GM18526 (cell line): ENCODE measurements around the gene PLEKHG3.

Source experiments
- POLR2A ChIP-seq: IDR thresholded peaks from 3 replicates; pipeline ENCODE4 v1.6.1; 2011; ENCODE audit not compliant: insufficient read length; ENCODE audit errors: extremely low read depth

PLEKHG3 gene

GRCh38 chr14:64786296-64787149 is 82.3 kb downstream of the PLEKHG3 start:
- TF ChIP-seq POLR2A: no peak

DNA sequence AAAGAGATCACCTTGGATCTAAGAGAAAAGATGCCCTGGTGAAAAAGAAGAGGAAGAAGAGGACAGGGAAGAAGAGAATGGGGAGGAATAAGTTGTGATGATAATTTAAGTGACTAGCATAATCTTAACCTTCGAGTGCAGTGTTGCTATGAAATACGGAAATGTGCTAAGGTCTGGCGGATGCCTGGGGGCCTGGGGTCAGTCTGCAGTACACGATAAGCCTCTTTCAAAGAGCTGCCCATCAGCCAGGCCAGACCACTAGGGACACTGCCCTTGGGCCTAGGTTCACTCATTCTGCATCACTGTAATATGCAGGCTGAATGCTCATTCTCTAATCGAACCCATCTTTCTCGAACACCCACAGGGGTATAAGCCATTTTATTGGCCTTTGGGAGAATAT is 83.4 kb downstream of the PLEKHG3 start:
- no peak for TF ChIP-seq POLR2A

- TF ChIP-seq POLR2A: no peak
Observed at GRCh38 chr14:64788706-64789105, 84.5 kb downstream of the PLEKHG3 start.

DNA sequence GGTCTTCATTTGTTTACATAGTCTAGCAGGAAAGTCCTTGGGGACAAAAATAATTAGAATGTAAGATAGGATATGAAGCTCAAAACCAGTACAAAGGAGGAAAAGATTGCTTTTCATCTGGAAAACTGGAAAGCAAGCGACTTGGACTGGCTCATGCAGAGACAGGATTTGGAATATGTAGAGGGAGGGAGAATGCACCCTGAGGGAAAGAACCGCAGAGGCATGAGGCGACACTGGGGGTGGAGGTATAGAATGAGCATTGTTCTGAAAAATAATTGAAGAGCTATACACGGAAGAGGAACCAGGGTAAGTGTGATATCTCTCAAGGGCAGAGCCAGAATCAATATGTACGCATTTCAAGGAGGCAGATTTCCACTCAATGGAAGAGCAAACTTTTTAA is 85.5 kb downstream of the PLEKHG3 start:
- no peak for TF ChIP-seq POLR2A

DNA sequence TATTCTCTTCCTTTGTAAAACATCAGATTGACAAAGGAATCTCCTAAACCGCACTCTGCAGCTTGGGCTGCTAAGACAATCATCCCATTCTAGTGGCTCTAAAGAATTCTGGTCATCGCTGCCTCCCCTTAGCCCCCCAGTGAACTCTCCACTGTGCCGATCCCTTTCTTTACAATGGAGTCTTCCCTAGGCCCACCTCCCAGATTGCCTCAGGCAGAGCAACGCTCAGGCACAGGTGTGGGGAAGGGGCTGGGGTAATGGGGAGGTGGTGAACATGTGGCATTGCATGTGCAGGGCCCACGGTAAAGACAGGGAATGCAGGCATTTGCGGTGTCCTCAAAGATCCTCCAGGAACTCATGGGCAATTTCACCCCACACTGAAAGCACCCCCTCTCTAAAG is 86.3 kb downstream of the PLEKHG3 start:
- TF ChIP-seq POLR2A: no peak

GRCh38 chr14:64792231-64792630 is 88.0 kb downstream of the PLEKHG3 start:
- TF ChIP-seq POLR2A: no peak

GRCh38 chr14:64792871-64793560 is 88.8 kb downstream of the PLEKHG3 start:
- TF ChIP-seq POLR2A: no peak

GRCh38 chr14:64795211-64795610 is 91.0 kb downstream of the PLEKHG3 start:
- TF ChIP-seq POLR2A: no peak

DNA sequence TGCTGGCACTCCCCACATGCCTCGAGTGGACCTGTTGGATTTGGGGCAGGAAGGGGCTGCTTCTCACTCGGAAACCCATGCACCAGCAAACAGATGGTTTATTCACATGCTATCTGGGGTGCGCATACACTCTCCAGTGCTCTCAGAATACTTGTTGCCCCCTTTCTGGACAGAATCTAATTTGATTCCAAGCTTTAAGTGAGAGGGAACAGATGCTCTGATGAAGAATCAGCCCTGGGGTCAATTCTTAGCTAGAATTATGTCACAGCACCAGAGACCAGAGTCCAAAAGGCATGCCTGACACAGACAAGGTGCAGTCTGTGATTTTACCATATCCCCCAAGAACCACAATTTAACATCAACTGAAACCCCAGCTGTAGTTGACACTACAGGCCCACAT is 91.7 kb downstream of the PLEKHG3 start:
- no peak for TF ChIP-seq POLR2A

GRCh38 chr14:64796369-64796768 is 92.1 kb downstream of the PLEKHG3 start:
- TF ChIP-seq POLR2A: no peak

DNA sequence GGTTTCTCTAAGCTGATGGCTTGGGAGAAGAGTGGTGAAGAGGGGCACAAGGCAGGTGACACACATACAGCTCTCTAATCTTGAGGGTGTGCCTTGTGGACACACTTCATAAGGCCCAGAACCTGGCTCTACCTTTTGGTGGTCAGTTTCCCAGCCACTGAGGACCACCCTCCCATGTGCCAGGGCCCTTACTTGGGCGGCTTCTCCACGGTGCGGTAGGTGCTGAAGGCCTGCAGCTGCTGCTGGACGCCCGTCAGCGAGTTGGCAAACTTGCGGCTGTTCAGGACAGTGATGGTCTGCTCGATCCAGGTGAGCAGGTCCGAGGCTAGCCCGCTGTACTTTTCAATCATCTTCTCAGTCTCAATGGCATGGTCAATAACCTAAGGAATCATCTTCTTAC is 95.3 kb downstream of the PLEKHG3 start:
- TF ChIP-seq POLR2A: no peak
